SK-N-SH (cell line): ENCODE results near the gene VSIG8. TPM values are rescaled to one million over a fixed set of nuclear protein-coding genes. Genes with fewer than 3 reads are reported as not detected.
"Not testable (repeated sequence)": the region's sequence is repeated elsewhere in the genome, so short reads cannot be mapped to it uniquely, and the experiment has no call there.

Experiments
- CTCF ChIA-PET: fragments of 300-600, 350-600 bp; formaldehyde crosslinking; extraction: SDS; loops from one replicate; lab custom pipeline; 2021; lab: Yijun Ruan, JAX
- POLR2A ChIA-PET: fragments of 350-600 bp; sonication (Branson Sonifier 250); formaldehyde crosslinking; extraction: SDS; loops from one replicate; lab custom pipeline; 2020; ENCODE audit warnings: antibody characterized with exemption, inconsistent platforms; lab: Yijun Ruan, JAX
- DNase-seq: peaks from one replicate; pipeline ENCODE4 v3.0.0; 2012
- H2AFZ ChIP-seq: fragments of 200-600 bp; sonication (generic); 2 replicates; pipeline ENCODE4 v1.8.1; 2016; ENCODE audit warnings: antibody characterized with exemption, mild to moderate bottlenecking, low read depth
- H3F3A ChIP-seq: fragments of 200-600 bp; sonication (generic); replicated peaks from 2 replicates; pipeline ENCODE3; 2016; ENCODE audit warnings: antibody characterized with exemption, mild to moderate bottlenecking; ENCODE audit not compliant: insufficient read depth
- H3K27ac ChIP-seq, 2 experiments: fragments of 200-500 bp in 1 of 2; fragments of 200-600 bp in 1 of 2; sonication (Bioruptor generic) in 1 of 2; sonication (generic), shearing (Covaris generic) in 1 of 2; 2 replicates each; pipeline versions ENCODE4 v1.5.1 to v1.6.1; 2014 to 2016; ENCODE audit warnings: low read depth in 2 of 2, inconsistent platforms in 1 of 2, low read length in 1 of 2, mild to moderate bottlenecking in 1 of 2, mixed read lengths in 1 of 2
- H3K27me3 ChIP-seq: fragments of 200-600 bp; sonication (generic), shearing (Covaris generic); 2 replicates; pipeline ENCODE4 v1.6.1; 2016; ENCODE audit warnings: mixed run types; ENCODE audit not compliant: insufficient read depth
- H3K36me3 ChIP-seq, 2 experiments: fragments of 200-500 bp in 1 of 2; fragments of 200-600 bp in 1 of 2; sonication (Bioruptor generic) in 1 of 2; sonication (generic) in 1 of 2; replicated peaks in 1 of 2; 2 replicates each; pipeline versions ENCODE3 to v1.5.1; 2014 to 2016; ENCODE audit warnings: low read length in 1 of 2, mild to moderate bottlenecking in 1 of 2; ENCODE audit not compliant: insufficient read depth in 2 of 2, control insufficient read depth in 1 of 2
- H3K4me1 ChIP-seq, 2 experiments: fragments of 200-500 bp in 1 of 2; fragments of 200-600 bp in 1 of 2; sonication (Bioruptor generic) in 1 of 2; sonication (generic), shearing (Covaris generic) in 1 of 2; 2 replicates each; pipeline versions ENCODE4 v1.5.1 to v1.6.1; 2014 to 2016; ENCODE audit warnings: low read depth in 1 of 2, low read length in 1 of 2, mixed run types in 1 of 2; ENCODE audit not compliant: insufficient read depth in 2 of 2, control insufficient read depth in 1 of 2
- H3K4me2 ChIP-seq: fragments of 200-600 bp; sonication (generic), shearing (Covaris generic); 2 replicates; pipeline ENCODE4 v1.6.1; 2017; ENCODE audit warnings: mixed run types
- H3K4me3 ChIP-seq, 2 experiments: fragments of 200-500 bp in 1 of 2; fragments of 200-600 bp in 1 of 2; sonication (Bioruptor generic) in 1 of 2; sonication (generic), shearing (Covaris generic) in 1 of 2; 2 replicates each; pipeline versions ENCODE4 v1.5.1 to v1.8.1; 2014 to 2016; ENCODE audit warnings: low read depth in 2 of 2, inconsistent platforms in 1 of 2, low read length in 1 of 2, mild to moderate bottlenecking in 1 of 2, mixed read lengths in 1 of 2, moderate library complexity in 1 of 2
- H3K79me2 ChIP-seq: fragments of 200-600 bp; sonication (generic); 2 replicates; pipeline ENCODE4 v1.8.1; 2017; ENCODE audit warnings: mild to moderate bottlenecking; ENCODE audit not compliant: insufficient read depth
- H3K9ac ChIP-seq: fragments of 200-600 bp; sonication (generic); 2 replicates; pipeline ENCODE4 v1.6.1; 2017; ENCODE audit warnings: mixed run types
- H3K9me2 ChIP-seq: fragments of 200-600 bp; sonication (generic); 2 replicates; pipeline ENCODE4 v1.6.1; 2017; ENCODE audit warnings: mixed run types
- H3K9me3 ChIP-seq: fragments of 200-600 bp; sonication (generic); 2 replicates; pipeline ENCODE4 v1.6.1; 2017; ENCODE audit warnings: mixed run types, mild to moderate bottlenecking, moderate library complexity
- H4K20me1 ChIP-seq: fragments of 200-600 bp; sonication (generic); 2 replicates; pipeline ENCODE4 v1.6.1; 2017; ENCODE audit warnings: mild to moderate bottlenecking, mixed run types; ENCODE audit not compliant: insufficient read depth
- CHD2 ChIP-seq: fragments of 150-350 bp; IDR thresholded peaks from 2 replicates; pipeline ENCODE4 v1.6.1; 2018; ENCODE audit warnings: low read length; ENCODE audit not compliant: partially characterized antibody
- EZH2phosphoT487 ChIP-seq: fragments of 200-600 bp; sonication (generic); IDR thresholded peaks from 2 replicates; pipeline ENCODE4 v1.6.1; 2017; ENCODE audit warnings: low read depth, mixed run types, mild to moderate bottlenecking, antibody characterized with exemption, moderate library complexity, borderline replicate concordance
- FOXJ3 ChIP-seq: sonication (generic); formaldehyde crosslinking; IDR thresholded peaks from 2 replicates; pipeline ENCODE4 v1.5.1; 2020; ENCODE audit warnings: mild to moderate bottlenecking, missing genetic modification reagents
- FOXM1 ChIP-seq: IDR thresholded peaks from 2 replicates; pipeline ENCODE4 v1.4.0; 2012; ENCODE audit warnings: low read depth, mild to moderate bottlenecking
- GABPA ChIP-seq: IDR thresholded peaks from 2 replicates; pipeline ENCODE4 v1.4.0; 2012; ENCODE audit warnings: low read depth, mild to moderate bottlenecking
- GATA2 ChIP-seq: sonication (generic); formaldehyde crosslinking; IDR thresholded peaks from 2 replicates; pipeline ENCODE4 v1.5.0; 2020; ENCODE audit warnings: mild to moderate bottlenecking, missing genetic modification reagents
- JUND ChIP-seq: IDR thresholded peaks from 2 replicates; pipeline ENCODE4 v1.4.0; 2012
- POLR2AphosphoS5 ChIP-seq: IDR thresholded peaks from 2 replicates; pipeline ENCODE4 v1.6.1; 2012; ENCODE audit warnings: low read depth, low read length
- RAD21 ChIP-seq: IDR thresholded peaks from 2 replicates; pipeline ENCODE4 v1.6.1; 2012; ENCODE audit warnings: mild to moderate bottlenecking, low read length
- RCOR1 ChIP-seq: fragments of 150-350 bp; IDR thresholded peaks from 2 replicates; pipeline ENCODE4 v1.6.1; 2017; ENCODE audit warnings: antibody characterized with exemption, low read length
- RFX5 ChIP-seq: IDR thresholded peaks from 2 replicates; pipeline ENCODE4 v1.6.1; 2012; ENCODE audit warnings: mild to moderate bottlenecking, improper control_type of control experiment, low read length
- RXRA ChIP-seq: IDR thresholded peaks from 2 replicates; pipeline ENCODE4 v1.4.0; 2012; ENCODE audit warnings: low read depth, mild to moderate bottlenecking, borderline replicate concordance
- SIN3A ChIP-seq: IDR thresholded peaks from 2 replicates; pipeline ENCODE4 v1.6.1; 2012; ENCODE audit warnings: low read depth, mild to moderate bottlenecking, low read length, moderate library complexity, borderline replicate concordance
- SMC3 ChIP-seq: IDR thresholded peaks from 2 replicates; pipeline ENCODE4 v1.6.1; 2012; ENCODE audit warnings: low read depth, low read length, improper control_type of control experiment
- WGBS: methylation state at CpG from one replicate; pipeline ENCODE4 v1.1.6; 2017; ENCODE audit warnings: low lambda C conversion rate; 5-methylcytosine and 5-hydroxymethylcytosine counted together
- polyA plus RNA-seq, 3 experiments: library from polyadenylated mRNA; depleted of rRNA; stranded (reverse); fragments of >200 nt; gene quantifications; 2 replicates each; pipeline ENCODE4 v1.2.3, GENCODE V29; 2012
- TF ChIP-seq, protein P1 (sequence below): fragments of 150-350 bp; IDR thresholded peaks from 2 replicates; pipeline ENCODE4 v1.6.1; 2017; ENCODE audit warnings: antibody characterized with exemption, low read length, low read depth, borderline replicate concordance
- TF ChIP-seq, protein P2 (sequence below): IDR thresholded peaks from 2 replicates; pipeline ENCODE4 v1.4.0; 2012; ENCODE audit warnings: low read depth, borderline replicate concordance
- TF ChIP-seq, protein P3 (sequence below): IDR thresholded peaks from 2 replicates; pipeline ENCODE4 v1.4.0; 2012; ENCODE audit warnings: low read depth

The VSIG8 gene
- polyA plus RNA-seq, 1 of the 3 experiments (the other 2 are of a cell fraction), result not detected

DNA sequence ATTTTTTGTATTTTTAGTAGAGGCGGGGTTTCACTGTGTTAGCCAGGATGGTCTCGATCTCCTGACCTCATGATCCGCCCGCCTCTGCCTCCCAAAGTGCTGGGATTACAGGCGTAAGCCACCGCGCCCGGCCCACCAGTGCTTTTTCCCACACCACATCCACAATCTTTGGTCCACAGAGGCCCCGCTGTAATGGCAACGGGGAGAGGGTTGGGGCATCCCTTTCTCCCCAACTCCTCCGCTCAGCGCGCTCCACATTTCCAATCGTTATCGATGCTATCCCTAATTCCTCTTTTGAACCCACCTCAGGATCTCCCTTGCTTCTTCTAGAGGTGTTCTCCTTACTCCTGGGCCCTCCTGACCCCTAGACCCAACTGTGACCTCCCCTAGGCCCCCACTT, 37.2 kb upstream of the VSIG8 start:
- DNase-seq, H3K79me2 ChIP-seq, POLR2A ChIA-PET, H4K20me1 ChIP-seq, H3K27me3 ChIP-seq, H3K36me3 ChIP-seq, H3K4me1 ChIP-seq, H3K9me3 ChIP-seq, H3K9ac ChIP-seq, H3K4me2 ChIP-seq, H3F3A ChIP-seq, H3K4me3 ChIP-seq, H2AFZ ChIP-seq, H3K9me2 ChIP-seq, H3K27ac ChIP-seq: not testable (repeated sequence)
- CTCF ChIA-PET, result interaction anchor here (1.5 to 1.7 kb wide), 2 partner anchors 9 to 106 kb away, joined by 5 read pairs; no protein-coding TSS in a partner anchor
- 98% methylated on average over 13 of the region's 15 CpGs for WGBS

DNA sequence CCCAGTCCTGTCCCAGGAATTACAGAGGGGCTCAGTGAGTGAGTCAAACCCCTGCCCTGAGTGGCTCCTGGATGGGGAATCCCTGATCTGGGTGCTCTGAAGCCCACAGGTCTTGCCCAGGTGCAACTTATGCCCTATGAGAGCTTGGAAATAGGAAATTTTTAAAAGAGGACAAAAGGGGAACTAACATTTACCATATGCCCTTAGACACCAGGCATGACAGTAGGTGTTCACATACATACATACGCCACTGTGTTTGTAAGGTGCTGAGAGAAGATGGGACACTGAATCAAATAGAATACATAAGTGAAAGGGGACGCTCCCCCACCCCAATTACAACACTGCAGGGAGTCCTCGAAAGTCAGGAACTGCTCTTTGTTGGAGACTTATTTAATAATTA, 36.1 kb upstream of the VSIG8 start:
- CTCF ChIA-PET, result interaction anchor here (0.8 kb wide), 1 partner anchor 109 kb away, joined by 4 read pairs; no protein-coding TSS in a partner anchor
- H2AFZ ChIP-seq, result no peak overlapping the region
- 84% methylated on average over 3 of the region's 3 CpGs for WGBS
- H3K4me3 ChIP-seq, result no peak overlapping the region
- H3K27me3 ChIP-seq, result no peaks in the 10 kb centered on the region
- H3K4me1 ChIP-seq, result 0 out of 4 replicates have a peak, but pooled peaks cover 0 to 7% of the 10 kb centered on the region in 2 experiments
- H3K27ac ChIP-seq, result no peak overlapping the region
- POLR2A ChIA-PET, result no interaction called here
- H4K20me1 ChIP-seq, result no peaks in the 10 kb centered on the region
- H3K9ac ChIP-seq, result no peak overlapping the region
- no peaks in the 10 kb centered on the region for H3K9me3 ChIP-seq
- no peaks in the 10 kb centered on the region for H3K9me2 ChIP-seq
- H3K36me3 ChIP-seq, result no peaks in the 10 kb centered on the region
- DNase-seq, result no peak
- H3F3A ChIP-seq, result no peaks in the 10 kb centered on the region
- no peaks in the 10 kb centered on the region for H3K79me2 ChIP-seq
- H3K4me2 ChIP-seq, result no peak overlapping the region
- TF ChIP-seq SIN3A, result no peak
- TF ChIP-seq, protein P1, sequence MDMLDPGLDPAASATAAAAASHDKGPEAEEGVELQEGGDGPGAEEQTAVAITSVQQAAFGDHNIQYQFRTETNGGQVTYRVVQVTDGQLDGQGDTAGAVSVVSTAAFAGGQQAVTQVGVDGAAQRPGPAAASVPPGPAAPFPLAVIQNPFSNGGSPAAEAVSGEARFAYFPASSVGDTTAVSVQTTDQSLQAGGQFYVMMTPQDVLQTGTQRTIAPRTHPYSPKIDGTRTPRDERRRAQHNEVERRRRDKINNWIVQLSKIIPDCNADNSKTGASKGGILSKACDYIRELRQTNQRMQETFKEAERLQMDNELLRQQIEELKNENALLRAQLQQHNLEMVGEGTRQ, result no peak

DNA sequence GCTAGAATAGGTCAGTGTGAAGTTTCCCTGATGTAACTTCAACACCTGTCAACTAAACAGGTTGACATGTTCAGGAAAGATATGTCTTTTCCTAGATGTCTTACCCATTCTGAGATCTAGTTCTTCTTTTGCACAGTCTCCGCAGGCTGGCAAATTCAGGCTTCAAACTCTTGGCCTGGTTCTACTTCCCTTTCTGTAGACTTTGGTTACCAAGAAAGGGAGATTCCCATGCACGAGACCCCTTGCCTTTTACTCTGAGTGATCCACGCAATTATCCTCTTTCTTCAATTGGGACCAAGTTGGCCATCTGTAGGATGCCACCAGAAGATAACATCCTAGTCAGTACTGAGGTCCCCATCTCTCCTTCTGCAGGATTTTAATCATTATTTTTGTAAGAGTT, 35.5 kb upstream of the VSIG8 start:
- no peaks in the 10 kb centered on the region for H3K9me3 ChIP-seq
- H3K4me3 ChIP-seq, result no peak overlapping the region
- H3F3A ChIP-seq, result no peaks in the 10 kb centered on the region
- WGBS, result 84% methylated on average over 3 of the region's 3 CpGs
- no peak for TF ChIP-seq FOXM1
- no peak for TF ChIP-seq FOXJ3 (CRISPR knock-in tag)
- TF ChIP-seq SMC3, result no peak
- no peak for TF ChIP-seq GATA2 (CRISPR knock-in tag)
- TF ChIP-seq EZH2phosphoT487, result no peak
- TF ChIP-seq, protein P1, result no peak
- TF ChIP-seq JUND, result no peak
- no peak for TF ChIP-seq RXRA
- TF ChIP-seq, protein P2, sequence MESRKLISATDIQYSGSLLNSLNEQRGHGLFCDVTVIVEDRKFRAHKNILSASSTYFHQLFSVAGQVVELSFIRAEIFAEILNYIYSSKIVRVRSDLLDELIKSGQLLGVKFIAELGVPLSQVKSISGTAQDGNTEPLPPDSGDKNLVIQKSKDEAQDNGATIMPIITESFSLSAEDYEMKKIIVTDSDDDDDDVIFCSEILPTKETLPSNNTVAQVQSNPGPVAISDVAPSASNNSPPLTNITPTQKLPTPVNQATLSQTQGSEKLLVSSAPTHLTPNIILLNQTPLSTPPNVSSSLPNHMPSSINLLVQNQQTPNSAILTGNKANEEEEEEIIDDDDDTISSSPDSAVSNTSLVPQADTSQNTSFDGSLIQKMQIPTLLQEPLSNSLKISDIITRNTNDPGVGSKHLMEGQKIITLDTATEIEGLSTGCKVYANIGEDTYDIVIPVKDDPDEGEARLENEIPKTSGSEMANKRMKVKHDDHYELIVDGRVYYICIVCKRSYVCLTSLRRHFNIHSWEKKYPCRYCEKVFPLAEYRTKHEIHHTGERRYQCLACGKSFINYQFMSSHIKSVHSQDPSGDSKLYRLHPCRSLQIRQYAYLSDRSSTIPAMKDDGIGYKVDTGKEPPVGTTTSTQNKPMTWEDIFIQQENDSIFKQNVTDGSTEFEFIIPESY, result no peak
- no peak for TF ChIP-seq RFX5
- TF ChIP-seq, protein P3, sequence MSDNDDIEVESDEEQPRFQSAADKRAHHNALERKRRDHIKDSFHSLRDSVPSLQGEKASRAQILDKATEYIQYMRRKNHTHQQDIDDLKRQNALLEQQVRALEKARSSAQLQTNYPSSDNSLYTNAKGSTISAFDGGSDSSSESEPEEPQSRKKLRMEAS, result no peak
- TF ChIP-seq POLR2AphosphoS5, result no peak
- TF ChIP-seq CHD2, result no peak
- no peak for TF ChIP-seq RAD21
- no peak for TF ChIP-seq RCOR1
- no peak for TF ChIP-seq GABPA
- TF ChIP-seq, all 33 proteins: peak for 0
- Histone ChIP-seq H3K27ac (no peak overlapping the region), H3K9me2 (no peaks in the 10 kb centered on the region), H3K36me3 (no peaks in the 10 kb centered on the region), H3K4me2 (no peak overlapping the region), H3K9ac (no peak overlapping the region), H4K20me1 (no peaks in the 10 kb centered on the region), H3K27me3 (no peaks in the 10 kb centered on the region), H3K79me2 (no peaks in the 10 kb centered on the region), H2AFZ (no peak overlapping the region), H3K4me1 (0 out of 4 replicates have a peak, but pooled peaks cover 0 to 7% of the 10 kb centered on the region in 2 experiments)
- POLR2A ChIA-PET, result no interaction called here
- CTCF ChIA-PET, result interaction anchor here (0.8 to 14.6 kb wide), 2 partner anchors 102 to 110 kb away, joined by 4 to 533 read pairs; partner anchors contain the start of gene FCRL6
- DNase-seq, result no peak
